ENCODE results near the gene FERMT3. TPM values are rescaled to one million over a fixed set of nuclear protein-coding genes. Genes with fewer than 3 reads are reported as not detected.
A peak's percentile ranks its signal among the peaks of the same experiment; 100 is the strongest.

Gene FERMT3
- total RNA-seq, 1 donor from 2014 or later, result 0.53 TPM

DNA sequence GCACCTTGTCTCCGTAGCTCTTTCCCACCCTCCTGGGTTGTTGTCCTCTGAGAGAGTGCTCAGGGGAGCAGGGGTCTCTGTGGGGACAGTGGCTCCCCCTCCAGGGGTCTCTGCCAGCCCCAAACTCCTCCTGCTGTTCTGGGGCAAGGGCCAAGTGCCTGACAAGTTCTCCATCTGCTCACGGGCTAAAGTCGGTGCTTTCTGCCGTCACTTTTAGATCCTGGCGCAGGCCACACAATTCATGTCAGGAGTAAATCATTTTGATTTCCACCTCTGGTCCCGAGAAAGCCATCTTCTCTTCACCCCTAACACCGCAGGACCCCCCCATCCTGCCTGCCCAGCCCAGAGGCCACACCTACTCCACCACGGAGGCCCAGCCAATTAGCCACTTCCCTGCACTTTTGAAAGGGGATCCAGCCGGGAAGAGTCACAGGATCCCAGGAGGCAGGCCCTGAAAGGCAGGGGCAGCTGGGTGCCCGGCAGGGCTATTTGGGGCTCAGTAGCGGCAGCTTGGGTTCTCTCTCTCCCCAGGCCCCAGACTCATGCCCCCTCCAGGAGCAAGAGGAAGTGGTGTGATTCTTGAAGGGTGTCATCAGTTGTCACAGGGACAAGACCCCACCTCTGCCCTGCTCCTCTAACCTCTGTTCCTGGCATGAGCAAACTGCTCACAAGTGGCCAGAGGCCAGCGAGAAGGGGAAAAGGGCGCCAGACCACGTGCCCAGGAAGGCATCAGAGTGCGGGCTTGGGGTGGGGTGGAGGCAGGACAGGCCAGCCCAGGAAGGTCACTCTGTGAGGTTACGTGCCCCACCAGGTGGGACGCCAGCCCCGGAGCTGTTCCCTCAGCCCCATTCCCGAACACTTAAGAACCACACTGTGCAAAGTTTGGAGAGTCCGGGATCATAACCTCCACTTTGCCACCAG is 41.9 kb upstream of the FERMT3 start:
- TF ChIP-seq, protein P1, sequence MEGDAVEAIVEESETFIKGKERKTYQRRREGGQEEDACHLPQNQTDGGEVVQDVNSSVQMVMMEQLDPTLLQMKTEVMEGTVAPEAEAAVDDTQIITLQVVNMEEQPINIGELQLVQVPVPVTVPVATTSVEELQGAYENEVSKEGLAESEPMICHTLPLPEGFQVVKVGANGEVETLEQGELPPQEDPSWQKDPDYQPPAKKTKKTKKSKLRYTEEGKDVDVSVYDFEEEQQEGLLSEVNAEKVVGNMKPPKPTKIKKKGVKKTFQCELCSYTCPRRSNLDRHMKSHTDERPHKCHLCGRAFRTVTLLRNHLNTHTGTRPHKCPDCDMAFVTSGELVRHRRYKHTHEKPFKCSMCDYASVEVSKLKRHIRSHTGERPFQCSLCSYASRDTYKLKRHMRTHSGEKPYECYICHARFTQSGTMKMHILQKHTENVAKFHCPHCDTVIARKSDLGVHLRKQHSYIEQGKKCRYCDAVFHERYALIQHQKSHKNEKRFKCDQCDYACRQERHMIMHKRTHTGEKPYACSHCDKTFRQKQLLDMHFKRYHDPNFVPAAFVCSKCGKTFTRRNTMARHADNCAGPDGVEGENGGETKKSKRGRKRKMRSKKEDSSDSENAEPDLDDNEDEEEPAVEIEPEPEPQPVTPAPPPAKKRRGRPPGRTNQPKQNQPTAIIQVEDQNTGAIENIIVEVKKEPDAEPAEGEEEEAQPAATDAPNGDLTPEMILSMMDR (IDR thresholded peaks at IDR 0.05; ENCODE audit: insufficient read depth, low read length, severe bottlenecking), result no peak
- Histone ChIP-seq H3K27me3 (ENCODE audit: control insufficient read depth, insufficient read depth, low read length) (no peaks in the 10 kb centered on the region), H3K4me3 (ENCODE audit: low read depth, low read length) (peak overlapping the region; percentile 55), H3K36me3 (ENCODE audit: control insufficient read depth, insufficient read depth, low read length) (no peaks in the 10 kb centered on the region)
- DNase-seq (ENCODE audit: low read depth) (no peak), FAIRE-seq (no peak)

- TF ChIP-seq, protein P1 (IDR thresholded peaks at IDR 0.05; ENCODE audit: insufficient read depth, low read length, severe bottlenecking), result peak; percentile 28
- Histone ChIP-seq H3K27me3 (ENCODE audit: control insufficient read depth, insufficient read depth, low read length) (no peaks in the 10 kb centered on the region), H3K4me3 (ENCODE audit: low read depth, low read length) (peak overlapping the region; percentile 55), H3K36me3 (ENCODE audit: control insufficient read depth, insufficient read depth, low read length) (no peaks in the 10 kb centered on the region)
- FAIRE-seq, result no peak
- no peak for DNase-seq (ENCODE audit: low read depth)
Measured at GRCh38 chr11:64165481-64165841, 41.1 kb upstream of the FERMT3 start.

DNA sequence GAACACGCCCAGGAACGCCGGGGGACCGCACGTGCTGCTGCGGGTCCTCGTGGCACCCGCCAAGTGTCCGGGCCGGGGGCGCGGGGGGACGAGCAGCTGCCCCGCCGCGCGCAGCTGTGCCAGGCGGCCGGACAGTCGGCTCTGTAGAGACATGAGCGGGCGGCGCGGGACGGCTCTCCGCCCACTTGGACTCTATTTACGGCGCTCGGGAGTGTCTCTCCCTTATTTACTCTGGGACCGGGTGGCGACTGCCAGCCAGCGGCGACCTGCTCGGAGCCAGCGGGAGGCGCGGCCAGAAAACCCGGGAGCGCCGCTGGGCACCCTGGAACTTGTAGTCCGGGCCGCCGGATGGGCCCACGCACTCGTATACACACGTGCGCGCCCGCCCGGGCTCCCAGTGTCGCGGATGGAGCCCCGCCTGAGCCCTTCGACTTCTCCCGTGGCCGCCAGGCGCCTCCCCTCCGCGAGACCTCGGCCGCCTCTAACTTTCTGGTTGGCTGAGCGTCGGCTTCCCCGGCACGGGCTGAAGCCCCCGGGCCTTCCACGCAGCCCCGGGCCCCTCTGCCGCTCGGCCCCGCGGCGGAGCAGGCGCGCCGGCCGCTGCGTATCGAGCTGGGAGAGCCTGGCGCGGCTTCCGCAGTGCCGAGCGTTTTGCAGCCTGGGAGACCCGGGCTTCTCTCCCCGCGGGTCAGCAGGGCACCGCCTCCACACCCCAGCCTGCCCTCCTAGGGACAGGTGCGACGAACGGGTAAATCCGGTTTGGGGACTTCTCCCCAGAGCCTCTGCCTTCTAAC is 40.5 kb upstream of the FERMT3 start, which contains the start of gene MACROD1:
MACROD1 (minus strand) TSS at position 272 of the 794 bp plus-strand sequence; CDS start at position 153, 119 bp downstream.
- no peaks in the 10 kb centered on the region for H3K36me3 ChIP-seq (ENCODE audit: control insufficient read depth, insufficient read depth, low read length)
- no peaks in the 10 kb centered on the region for H3K27me3 ChIP-seq (ENCODE audit: control insufficient read depth, insufficient read depth, low read length)
- TF ChIP-seq, protein P1 (IDR thresholded peaks at IDR 0.05; ENCODE audit: insufficient read depth, low read length, severe bottlenecking), result no peak
- DNase-seq (ENCODE audit: low read depth) (peak; percentile 68), FAIRE-seq (no peak)
- peak within 1 kb of the TSS; percentile 55 for H3K4me3 ChIP-seq (ENCODE audit: low read depth, low read length)

DNA sequence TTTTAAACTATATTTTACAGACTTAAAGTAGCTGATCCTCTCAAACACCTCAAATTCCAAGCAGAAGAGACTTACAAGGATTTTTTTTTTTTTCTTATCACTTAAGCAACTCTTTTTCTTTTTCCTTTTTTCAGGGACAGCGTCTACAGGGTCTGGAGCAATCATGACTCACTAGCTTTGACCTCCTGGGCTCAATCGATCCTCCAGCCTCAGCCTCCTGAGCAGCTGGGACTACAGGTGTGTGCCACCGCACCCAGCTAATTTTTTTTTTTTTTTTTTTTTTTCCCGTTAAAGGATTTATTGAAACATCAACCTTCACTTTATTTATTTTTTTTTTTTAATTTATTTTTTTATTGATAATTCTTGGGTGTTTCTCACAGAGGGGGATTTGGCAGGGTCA is 36.1 kb upstream of the FERMT3 start:
- TF ChIP-seq, protein P1 (IDR thresholded peaks at IDR 0.05; ENCODE audit: insufficient read depth, low read length, severe bottlenecking), result no peak
- FAIRE-seq, result no peak

GRCh38 chr11:64173616-64174355 is 32.7 kb upstream of the FERMT3 start:
- TF ChIP-seq, protein P1 (IDR thresholded peaks at IDR 0.05; ENCODE audit: insufficient read depth, low read length, severe bottlenecking), result no peak
- DNase-seq (ENCODE audit: low read depth) (no peak), FAIRE-seq (no peak)
- H3K27me3 ChIP-seq (ENCODE audit: control insufficient read depth, insufficient read depth, low read length), result no peaks in the 10 kb centered on the region
- H3K4me3 ChIP-seq (ENCODE audit: low read depth, low read length), result no peak overlapping the region
- no peaks in the 10 kb centered on the region for H3K36me3 ChIP-seq (ENCODE audit: control insufficient read depth, insufficient read depth, low read length)

More for the DNA sequence above, 36.1 kb upstream of the FERMT3 start:
- Histone ChIP-seq H3K36me3 (ENCODE audit: control insufficient read depth, insufficient read depth, low read length) (no peaks in the 10 kb centered on the region), H3K4me3 (ENCODE audit: low read depth, low read length) (no peak overlapping the region), H3K27me3 (ENCODE audit: control insufficient read depth, insufficient read depth, low read length) (no peaks in the 10 kb centered on the region)
- no peak for DNase-seq (ENCODE audit: low read depth)
